Measurements from ENCODE around the gene GFRA1. TPM values are rescaled to one million over a fixed set of nuclear protein-coding genes. Genes with fewer than 3 reads are reported as not detected.

Gene GFRA1
- total RNA-seq, 1 donor from 2014 or later: 44.1 TPM

DNA sequence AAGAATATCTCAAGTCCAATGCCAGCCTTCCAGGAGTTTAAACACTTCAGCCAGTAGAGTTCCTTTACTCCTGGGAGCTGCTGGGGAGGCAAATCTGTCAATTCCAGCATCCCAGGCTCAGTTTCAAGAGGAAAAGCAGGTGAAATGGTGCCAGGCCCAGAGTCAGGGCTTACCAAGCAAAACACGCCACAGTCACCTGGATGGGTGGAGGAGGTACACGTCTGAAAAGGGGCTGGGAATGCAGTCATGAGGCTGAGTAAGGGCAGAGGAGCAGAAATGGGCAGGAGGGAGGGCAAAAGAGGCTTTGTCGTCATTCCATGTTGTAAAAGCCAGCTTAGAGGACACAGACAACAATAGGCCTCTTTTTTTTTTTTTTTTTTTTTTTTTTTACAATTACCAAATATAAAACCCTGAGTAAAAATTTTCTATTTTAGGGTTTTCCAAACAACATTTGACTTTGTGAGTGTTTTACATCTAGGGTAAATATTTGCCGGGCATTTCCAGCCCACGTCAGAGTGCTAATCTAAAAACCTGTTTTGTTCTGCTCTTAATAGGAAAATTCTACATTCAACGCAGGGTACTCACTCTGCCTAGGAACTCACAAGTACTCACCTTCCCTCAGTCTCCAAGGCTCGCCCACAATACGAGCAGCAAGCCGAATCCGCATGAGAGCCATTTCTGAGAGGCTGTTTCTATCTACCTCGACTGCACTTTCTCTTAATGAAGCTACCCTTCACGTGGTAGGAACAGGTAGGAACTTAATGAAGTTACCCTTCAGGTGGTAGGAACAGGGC, 21.2 kb downstream of the GFRA1 start:
- H3K4me3 Mint-ChIP-seq (ENCODE audit: unreplicated experiment): no peak overlapping the region
- DNase-seq (ENCODE audit: extremely low spot score, unreplicated experiment): peak; percentile 65
- peaks cover 46% of the 10 kb centered on the region for H3K4me1 Mint-ChIP-seq (ENCODE audit: unreplicated experiment)
- no peaks in the 10 kb centered on the region for H3K36me3 Mint-ChIP-seq (ENCODE audit: unreplicated experiment)
- H3K27me3 Mint-ChIP-seq (ENCODE audit: unreplicated experiment): no peaks in the 10 kb centered on the region
- H3K9me3 Mint-ChIP-seq (ENCODE audit: unreplicated experiment): peaks cover 3% of the 10 kb centered on the region
- TF ChIP-seq, protein P1, sequence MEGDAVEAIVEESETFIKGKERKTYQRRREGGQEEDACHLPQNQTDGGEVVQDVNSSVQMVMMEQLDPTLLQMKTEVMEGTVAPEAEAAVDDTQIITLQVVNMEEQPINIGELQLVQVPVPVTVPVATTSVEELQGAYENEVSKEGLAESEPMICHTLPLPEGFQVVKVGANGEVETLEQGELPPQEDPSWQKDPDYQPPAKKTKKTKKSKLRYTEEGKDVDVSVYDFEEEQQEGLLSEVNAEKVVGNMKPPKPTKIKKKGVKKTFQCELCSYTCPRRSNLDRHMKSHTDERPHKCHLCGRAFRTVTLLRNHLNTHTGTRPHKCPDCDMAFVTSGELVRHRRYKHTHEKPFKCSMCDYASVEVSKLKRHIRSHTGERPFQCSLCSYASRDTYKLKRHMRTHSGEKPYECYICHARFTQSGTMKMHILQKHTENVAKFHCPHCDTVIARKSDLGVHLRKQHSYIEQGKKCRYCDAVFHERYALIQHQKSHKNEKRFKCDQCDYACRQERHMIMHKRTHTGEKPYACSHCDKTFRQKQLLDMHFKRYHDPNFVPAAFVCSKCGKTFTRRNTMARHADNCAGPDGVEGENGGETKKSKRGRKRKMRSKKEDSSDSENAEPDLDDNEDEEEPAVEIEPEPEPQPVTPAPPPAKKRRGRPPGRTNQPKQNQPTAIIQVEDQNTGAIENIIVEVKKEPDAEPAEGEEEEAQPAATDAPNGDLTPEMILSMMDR (IDR thresholded peaks at IDR 0.05): no peak
- no peak overlapping the region for H3K27ac Mint-ChIP-seq (ENCODE audit: unreplicated experiment)

DNA sequence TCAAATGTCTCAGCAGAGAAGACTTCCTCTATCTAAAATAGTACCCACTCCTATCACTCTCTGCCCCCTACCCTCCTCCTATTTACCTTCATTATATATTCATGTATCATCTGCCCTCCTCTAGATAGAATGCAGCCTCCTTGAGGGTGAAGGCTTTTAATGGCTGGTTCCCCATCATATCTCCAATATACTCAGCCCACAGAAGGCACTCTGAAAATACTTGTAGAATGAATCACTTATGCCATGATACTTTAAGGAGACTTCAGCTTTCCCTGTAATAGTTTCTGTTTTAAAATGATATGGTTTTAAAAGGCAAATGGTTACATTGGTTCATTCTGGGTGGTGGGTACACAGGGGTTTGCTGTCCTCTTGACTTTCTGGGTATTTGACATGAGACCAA, 25.3 kb downstream of the GFRA1 start:
- TF ChIP-seq, protein P1 (IDR thresholded peaks at IDR 0.05): no peak
- H3K27ac Mint-ChIP-seq (ENCODE audit: unreplicated experiment): peak overlapping the region; percentile 63
- H3K4me1 Mint-ChIP-seq (ENCODE audit: unreplicated experiment): peaks cover 37% of the 10 kb centered on the region
- peaks cover 3% of the 10 kb centered on the region for H3K9me3 Mint-ChIP-seq (ENCODE audit: unreplicated experiment)
- no peaks in the 10 kb centered on the region for H3K27me3 Mint-ChIP-seq (ENCODE audit: unreplicated experiment)
- H3K4me3 Mint-ChIP-seq (ENCODE audit: unreplicated experiment): no peak overlapping the region
- H3K36me3 Mint-ChIP-seq (ENCODE audit: unreplicated experiment): peaks cover 2% of the 10 kb centered on the region
- DNase-seq (ENCODE audit: extremely low spot score, unreplicated experiment): no peak

DNA sequence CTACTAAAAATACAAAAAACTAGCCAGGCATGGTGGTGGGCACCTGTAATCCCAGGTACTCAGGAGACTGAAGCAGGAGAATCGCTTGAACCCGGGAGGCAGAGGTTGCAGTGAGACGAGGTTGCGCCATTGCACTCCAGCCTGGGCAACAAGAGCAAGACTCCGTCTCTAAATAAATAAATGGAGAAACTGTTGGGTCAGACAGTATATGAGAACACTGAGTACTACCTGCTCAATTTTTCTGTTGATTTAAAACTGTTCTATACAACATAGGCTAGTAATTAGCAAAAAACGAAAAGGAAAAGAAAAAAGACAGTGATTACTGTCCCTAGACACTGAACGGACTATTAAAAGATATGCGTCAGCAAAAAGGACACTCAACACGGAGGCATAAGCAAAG, 26.7 kb downstream of the GFRA1 start:
- peaks cover 2% of the 10 kb centered on the region for H3K36me3 Mint-ChIP-seq (ENCODE audit: unreplicated experiment)
- no peak overlapping the region for H3K27ac Mint-ChIP-seq (ENCODE audit: unreplicated experiment)
- no peaks in the 10 kb centered on the region for H3K27me3 Mint-ChIP-seq (ENCODE audit: unreplicated experiment)
- H3K4me1 Mint-ChIP-seq (ENCODE audit: unreplicated experiment): peaks cover 49% of the 10 kb centered on the region
- H3K9me3 Mint-ChIP-seq (ENCODE audit: unreplicated experiment): peaks cover 3% of the 10 kb centered on the region
- DNase-seq (ENCODE audit: extremely low spot score, unreplicated experiment): no peak
- TF ChIP-seq, protein P1 (IDR thresholded peaks at IDR 0.05): no peak
- no peak overlapping the region for H3K4me3 Mint-ChIP-seq (ENCODE audit: unreplicated experiment)

DNA sequence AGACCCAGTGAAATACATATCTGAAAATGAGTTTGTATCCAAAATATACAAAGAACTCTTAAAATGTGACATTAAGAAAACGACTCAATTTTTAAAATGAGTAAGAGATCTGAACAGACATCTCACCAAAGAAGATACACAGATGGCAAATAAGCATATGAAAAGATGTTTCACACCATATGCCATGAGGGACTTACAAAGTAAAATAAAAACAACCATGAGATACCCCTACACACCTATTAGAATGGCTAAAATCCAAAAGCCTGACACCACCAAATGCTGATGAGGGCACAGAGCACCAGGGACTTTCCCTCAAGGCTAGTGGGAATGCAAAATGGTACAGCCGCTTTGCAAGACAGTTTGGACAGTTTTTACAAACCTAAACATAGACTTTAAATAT, 27.9 kb downstream of the GFRA1 start:
- H3K27ac Mint-ChIP-seq (ENCODE audit: unreplicated experiment): peak overlapping the region; percentile 86
- H3K4me3 Mint-ChIP-seq (ENCODE audit: unreplicated experiment): peak overlapping the region; percentile 4
- DNase-seq (ENCODE audit: extremely low spot score, unreplicated experiment): no peak
- TF ChIP-seq, protein P1 (IDR thresholded peaks at IDR 0.05): no peak
- H3K4me1 Mint-ChIP-seq (ENCODE audit: unreplicated experiment): peaks cover 49% of the 10 kb centered on the region
- peaks cover 3% of the 10 kb centered on the region for H3K9me3 Mint-ChIP-seq (ENCODE audit: unreplicated experiment)
- H3K27me3 Mint-ChIP-seq (ENCODE audit: unreplicated experiment): no peaks in the 10 kb centered on the region
- peaks cover 2% of the 10 kb centered on the region for H3K36me3 Mint-ChIP-seq (ENCODE audit: unreplicated experiment)

DNA sequence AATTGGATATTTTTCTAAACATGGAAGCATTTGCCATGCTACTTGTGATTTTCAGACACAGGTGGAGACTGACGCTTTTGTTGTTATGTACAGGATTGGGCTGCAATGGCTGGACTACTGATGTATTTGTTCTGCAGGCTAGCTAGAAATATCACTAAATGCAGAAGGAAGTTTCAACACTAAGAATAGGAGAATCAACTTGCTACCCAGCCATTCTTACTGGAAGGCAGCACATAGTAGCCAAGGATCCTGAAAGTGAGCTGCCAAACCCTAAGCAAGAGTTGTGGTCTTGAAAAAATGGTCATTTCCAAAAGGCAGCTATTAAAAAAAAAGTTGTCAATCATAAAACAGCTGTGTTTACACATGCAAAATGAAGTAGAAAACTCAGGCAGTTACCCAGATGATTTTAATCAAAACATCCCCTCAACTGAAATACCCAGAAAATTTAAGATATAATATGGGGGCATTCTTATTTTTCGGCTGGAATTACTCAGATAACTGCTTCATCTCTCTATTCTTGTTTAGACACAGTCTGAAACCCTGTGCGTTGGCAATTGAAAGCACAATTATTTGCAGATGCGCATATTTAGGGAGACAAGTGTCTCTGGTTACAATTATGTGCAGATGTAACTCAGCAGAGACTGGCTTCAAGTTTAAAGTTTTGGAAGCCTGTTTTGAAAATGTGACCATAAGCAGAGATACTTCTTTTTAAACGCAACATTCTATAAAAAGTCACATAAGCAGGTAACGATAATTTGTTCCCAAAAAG, 31.2 kb downstream of the GFRA1 start:
- Mint-ChIP-seq H3K27me3 (ENCODE audit: unreplicated experiment) (no peaks in the 10 kb centered on the region), H3K4me3 (ENCODE audit: unreplicated experiment) (no peak overlapping the region), H3K36me3 (ENCODE audit: unreplicated experiment) (peaks cover 2% of the 10 kb centered on the region), H3K27ac (ENCODE audit: unreplicated experiment) (peak overlapping the region; percentile 44), H3K4me1 (ENCODE audit: unreplicated experiment) (peaks cover 38% of the 10 kb centered on the region), H3K9me3 (ENCODE audit: unreplicated experiment) (no peaks in the 10 kb centered on the region)
- no peak for DNase-seq (ENCODE audit: extremely low spot score, unreplicated experiment)
- TF ChIP-seq, protein P1 (IDR thresholded peaks at IDR 0.05): no peak

Data from osteocyte (in vitro differentiated cells).